Neural cell (in vitro differentiated cells): Measurements from ENCODE around the gene CPA1. TPM values are rescaled to one million over a fixed set of nuclear protein-coding genes. Genes with fewer than 3 reads are reported as not detected.

ENCODE experiments used
- H2AFZ ChIP-seq: fragments of 200-600, 300-800 bp; sonication (generic), shearing (Covaris generic); 2 replicates; pipeline ENCODE4 v1.6.0; 2014; ENCODE audit warnings: low read depth, mild to moderate bottlenecking, antibody characterized with exemption, low read length, moderate library complexity
- H3F3A ChIP-seq: fragments of 200-600 bp; shearing (Covaris generic); 2 replicates; pipeline ENCODE4 v1.6.1; 2016; ENCODE audit warnings: mild to moderate bottlenecking, moderate library complexity, mixed read lengths, antibody characterized with exemption, low read length; ENCODE audit not compliant: insufficient read depth, poor library complexity, severe bottlenecking
- H3K27ac ChIP-seq: fragments of 200-600, 300-800 bp; sonication (generic), shearing (Covaris generic); 2 replicates; pipeline ENCODE4 v1.5.1; 2014; ENCODE audit warnings: mild to moderate bottlenecking, low read length, moderate library complexity
- H3K27me3 ChIP-seq: fragments of 300-800, 200-600 bp; sonication (generic), shearing (Covaris generic); 2 replicates; pipeline ENCODE4 v1.6.0; 2014; ENCODE audit warnings: mild to moderate bottlenecking, low read depth, low read length, moderate library complexity; ENCODE audit not compliant: insufficient read depth
- H3K36me3 ChIP-seq: fragments of 300-800, 200-600 bp; sonication (generic), shearing (Covaris generic); 2 replicates; pipeline ENCODE4 v1.5.1; 2014; ENCODE audit warnings: mild to moderate bottlenecking, antibody characterized with exemption, low read length, moderate library complexity; ENCODE audit not compliant: insufficient read depth
- H3K4me2 ChIP-seq: fragments of 300-800, 200-600 bp; sonication (generic), shearing (Covaris generic); 2 replicates; pipeline ENCODE4 v1.6.0; 2014; ENCODE audit warnings: mild to moderate bottlenecking, low read length
- H3K4me3 ChIP-seq: fragments of 300-800, 200-600 bp; sonication (generic), shearing (Covaris generic); 2 replicates; pipeline ENCODE4 v1.5.1; 2014; ENCODE audit warnings: mild to moderate bottlenecking, low read length, moderate library complexity
- H3K79me2 ChIP-seq: fragments of 200-600 bp; shearing (Covaris generic); replicated peaks from 2 replicates; pipeline ENCODE4 v1.6.0; 2014; ENCODE audit warnings: mild to moderate bottlenecking, low read length, moderate library complexity; ENCODE audit not compliant: insufficient read depth
- H3K9ac ChIP-seq: fragments of 300-800, 200-600 bp; sonication (generic), shearing (Covaris generic); 2 replicates; pipeline ENCODE4 v1.6.1; 2016; ENCODE audit warnings: mild to moderate bottlenecking, low read length, mixed read lengths
- H3K9me2 ChIP-seq: fragments of 200-600 bp; shearing (Covaris generic); 2 replicates; pipeline ENCODE4 v1.6.1; 2016; ENCODE audit warnings: mild to moderate bottlenecking, low read length, mixed read lengths; ENCODE audit not compliant: insufficient read depth
- H3K9me3 ChIP-seq: fragments of 200-600, 300-800 bp; sonication (generic), shearing (Covaris generic); 2 replicates; pipeline ENCODE4 v1.6.1; 2016; ENCODE audit warnings: mild to moderate bottlenecking, mixed run types, low read length, moderate library complexity, mixed read lengths
- H4K20me1 ChIP-seq: fragments of 200-600 bp; shearing (Covaris generic); 2 replicates; pipeline ENCODE4 v1.6.1; 2016; ENCODE audit warnings: mild to moderate bottlenecking, mixed run types; ENCODE audit not compliant: insufficient read depth
- EP300 ChIP-seq: fragments of 450-650 bp; conservative IDR thresholded peaks from 2 replicates; pipeline ENCODE4 v1.6.1; 2014; ENCODE audit warnings: antibody characterized with exemption, mild to moderate bottlenecking, moderate library complexity; ENCODE audit not compliant: poor library complexity, severe bottlenecking
- EZH2 ChIP-seq: fragments of 200-600, 300-800 bp; shearing (Covaris generic), sonication (generic); IDR thresholded peaks from 2 replicates; pipeline ENCODE4 v1.6.1; 2014; ENCODE audit warnings: antibody characterized with exemption, low read length, borderline replicate concordance, mild to moderate bottlenecking; ENCODE audit not compliant: insufficient read depth, poor library complexity, severe bottlenecking
- MXI1 ChIP-seq: fragments of 450-650 bp; conservative IDR thresholded peaks from 2 replicates; pipeline ENCODE4 v1.6.1; 2014; ENCODE audit warnings: antibody characterized with exemption, mild to moderate bottlenecking; ENCODE audit not compliant: poor library complexity, severe bottlenecking
- POLR2AphosphoS5 ChIP-seq: IDR thresholded peaks from 2 replicates; pipeline ENCODE4 v1.6.1; 2012
- RAD21 ChIP-seq: fragments of 450-650 bp; conservative IDR thresholded peaks from 2 replicates; pipeline ENCODE4 v1.6.1; 2014; ENCODE audit warnings: antibody characterized with exemption, mild to moderate bottlenecking, moderate library complexity
- SMC3 ChIP-seq: fragments of 450-650 bp; conservative IDR thresholded peaks from 2 replicates; pipeline ENCODE4 v1.6.1; 2014; ENCODE audit warnings: antibody characterized with exemption, mild to moderate bottlenecking, moderate library complexity; ENCODE audit not compliant: poor library complexity
- TAF1 ChIP-seq: IDR thresholded peaks from 2 replicates; pipeline ENCODE4 v1.6.1; 2012; ENCODE audit warnings: low read depth
- polyA plus RNA-seq: library from polyadenylated mRNA; depleted of rRNA; stranded (reverse); fragments of >200 nt; gene quantifications from 2 replicates; pipeline ENCODE4 v1.2.3, GENCODE V29; 2014
- TF ChIP-seq, protein P1 (sequence below): fragments of 450-650 bp; IDR thresholded peaks from 2 replicates; pipeline ENCODE4 v1.5.1; 2014; ENCODE audit warnings: antibody characterized with exemption, mild to moderate bottlenecking, moderate library complexity; ENCODE audit not compliant: poor library complexity, severe bottlenecking
- TF ChIP-seq, protein P2 (sequence below): IDR thresholded peaks from 2 replicates; pipeline ENCODE4 v1.6.1; 2012; ENCODE audit warnings: borderline replicate concordance

Gene CPA1
- polyA plus RNA-seq, 1 donor from 2014 or later = not detected

DNA sequence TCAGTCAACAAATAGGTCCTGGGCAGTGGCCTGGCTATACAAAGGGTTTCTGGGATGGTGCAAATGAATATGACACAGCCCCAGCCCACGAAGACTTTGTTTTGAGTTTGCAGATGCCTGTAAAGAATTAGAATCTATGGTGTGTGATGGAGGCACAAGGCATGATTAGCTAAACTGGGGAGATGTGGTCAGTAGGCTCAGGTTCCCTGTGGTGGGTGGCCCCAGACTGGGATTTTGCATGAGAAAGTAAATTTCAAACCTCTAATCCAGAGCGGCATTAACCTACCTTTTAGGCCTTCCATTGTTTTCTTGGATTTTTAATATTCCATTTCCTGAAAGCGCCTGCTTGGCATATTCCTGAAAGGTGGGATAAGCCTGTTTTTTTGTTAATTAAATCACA is 42.1 kb upstream of the CPA1 start:
- no peaks in the 10 kb centered on the region for H3K27me3 ChIP-seq
- H3K4me2 ChIP-seq = no peak overlapping the region
- no peaks in the 10 kb centered on the region for H3K9me2 ChIP-seq
- H3K9me3 ChIP-seq = no peaks in the 10 kb centered on the region
- no peaks in the 10 kb centered on the region for H3K79me2 ChIP-seq
- no peak overlapping the region for H3K4me3 ChIP-seq
- H2AFZ ChIP-seq = no peak overlapping the region
- no peaks in the 10 kb centered on the region for H4K20me1 ChIP-seq
- H3K36me3 ChIP-seq = no peaks in the 10 kb centered on the region
- TF ChIP-seq, protein P1, sequence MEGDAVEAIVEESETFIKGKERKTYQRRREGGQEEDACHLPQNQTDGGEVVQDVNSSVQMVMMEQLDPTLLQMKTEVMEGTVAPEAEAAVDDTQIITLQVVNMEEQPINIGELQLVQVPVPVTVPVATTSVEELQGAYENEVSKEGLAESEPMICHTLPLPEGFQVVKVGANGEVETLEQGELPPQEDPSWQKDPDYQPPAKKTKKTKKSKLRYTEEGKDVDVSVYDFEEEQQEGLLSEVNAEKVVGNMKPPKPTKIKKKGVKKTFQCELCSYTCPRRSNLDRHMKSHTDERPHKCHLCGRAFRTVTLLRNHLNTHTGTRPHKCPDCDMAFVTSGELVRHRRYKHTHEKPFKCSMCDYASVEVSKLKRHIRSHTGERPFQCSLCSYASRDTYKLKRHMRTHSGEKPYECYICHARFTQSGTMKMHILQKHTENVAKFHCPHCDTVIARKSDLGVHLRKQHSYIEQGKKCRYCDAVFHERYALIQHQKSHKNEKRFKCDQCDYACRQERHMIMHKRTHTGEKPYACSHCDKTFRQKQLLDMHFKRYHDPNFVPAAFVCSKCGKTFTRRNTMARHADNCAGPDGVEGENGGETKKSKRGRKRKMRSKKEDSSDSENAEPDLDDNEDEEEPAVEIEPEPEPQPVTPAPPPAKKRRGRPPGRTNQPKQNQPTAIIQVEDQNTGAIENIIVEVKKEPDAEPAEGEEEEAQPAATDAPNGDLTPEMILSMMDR = no peak
- TF ChIP-seq MXI1 (no peak), RAD21 (no peak), EP300 (no peak)
- TF ChIP-seq, protein P2, sequence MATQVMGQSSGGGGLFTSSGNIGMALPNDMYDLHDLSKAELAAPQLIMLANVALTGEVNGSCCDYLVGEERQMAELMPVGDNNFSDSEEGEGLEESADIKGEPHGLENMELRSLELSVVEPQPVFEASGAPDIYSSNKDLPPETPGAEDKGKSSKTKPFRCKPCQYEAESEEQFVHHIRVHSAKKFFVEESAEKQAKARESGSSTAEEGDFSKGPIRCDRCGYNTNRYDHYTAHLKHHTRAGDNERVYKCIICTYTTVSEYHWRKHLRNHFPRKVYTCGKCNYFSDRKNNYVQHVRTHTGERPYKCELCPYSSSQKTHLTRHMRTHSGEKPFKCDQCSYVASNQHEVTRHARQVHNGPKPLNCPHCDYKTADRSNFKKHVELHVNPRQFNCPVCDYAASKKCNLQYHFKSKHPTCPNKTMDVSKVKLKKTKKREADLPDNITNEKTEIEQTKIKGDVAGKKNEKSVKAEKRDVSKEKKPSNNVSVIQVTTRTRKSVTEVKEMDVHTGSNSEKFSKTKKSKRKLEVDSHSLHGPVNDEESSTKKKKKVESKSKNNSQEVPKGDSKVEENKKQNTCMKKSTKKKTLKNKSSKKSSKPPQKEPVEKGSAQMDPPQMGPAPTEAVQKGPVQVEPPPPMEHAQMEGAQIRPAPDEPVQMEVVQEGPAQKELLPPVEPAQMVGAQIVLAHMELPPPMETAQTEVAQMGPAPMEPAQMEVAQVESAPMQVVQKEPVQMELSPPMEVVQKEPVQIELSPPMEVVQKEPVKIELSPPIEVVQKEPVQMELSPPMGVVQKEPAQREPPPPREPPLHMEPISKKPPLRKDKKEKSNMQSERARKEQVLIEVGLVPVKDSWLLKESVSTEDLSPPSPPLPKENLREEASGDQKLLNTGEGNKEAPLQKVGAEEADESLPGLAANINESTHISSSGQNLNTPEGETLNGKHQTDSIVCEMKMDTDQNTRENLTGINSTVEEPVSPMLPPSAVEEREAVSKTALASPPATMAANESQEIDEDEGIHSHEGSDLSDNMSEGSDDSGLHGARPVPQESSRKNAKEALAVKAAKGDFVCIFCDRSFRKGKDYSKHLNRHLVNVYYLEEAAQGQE = no peak
- H3K9ac ChIP-seq = no peak overlapping the region
- no peak overlapping the region for H3K27ac ChIP-seq
- H3F3A ChIP-seq = no peaks in the 10 kb centered on the region

DNA sequence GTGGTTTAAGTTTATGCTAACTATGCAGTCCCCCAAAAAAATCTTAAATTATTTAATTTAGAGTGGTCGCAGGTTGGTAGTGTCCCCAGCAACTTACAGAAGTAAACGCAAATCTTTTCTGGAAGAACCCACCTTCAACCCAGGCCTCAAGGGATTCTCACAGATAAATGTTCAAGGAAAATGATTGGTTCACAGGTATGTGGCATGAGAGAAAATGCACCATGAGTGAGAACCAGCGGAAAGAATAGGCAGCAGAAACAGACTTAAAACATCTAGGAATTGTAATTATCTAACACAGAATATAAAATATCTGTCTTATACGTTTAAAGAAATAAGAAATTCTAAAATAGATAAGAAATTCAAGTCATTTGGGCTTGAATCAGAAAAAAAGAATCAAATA is 38.4 kb upstream of the CPA1 start:
- H4K20me1 ChIP-seq = no peaks in the 10 kb centered on the region
- no peaks in the 10 kb centered on the region for H3K9me3 ChIP-seq
- H3K9me2 ChIP-seq = no peaks in the 10 kb centered on the region
- no peaks in the 10 kb centered on the region for H3F3A ChIP-seq
- no peak overlapping the region for H3K9ac ChIP-seq
- no peak overlapping the region for H3K4me2 ChIP-seq
- H3K27me3 ChIP-seq = no peaks in the 10 kb centered on the region
- no peaks in the 10 kb centered on the region for H3K36me3 ChIP-seq
- TF ChIP-seq EP300 (no peak), EZH2 (no peak), TAF1 (no peak), SMC3 (no peak), POLR2AphosphoS5 (no peak), MXI1 (no peak), RAD21 (no peak)
- TF ChIP-seq, protein P2 = no peak
- TF ChIP-seq, protein P1 = no peak
- no peak overlapping the region for H3K4me3 ChIP-seq
- no peak overlapping the region for H2AFZ ChIP-seq
- no peak overlapping the region for H3K27ac ChIP-seq
- no peaks in the 10 kb centered on the region for H3K79me2 ChIP-seq
